Osteocyte (in vitro differentiated cells): ENCODE measurements around the gene ANKRD39. TPM values are rescaled to one million over a fixed set of nuclear protein-coding genes. Genes with fewer than 3 reads are reported as not detected.

Source experiments
- DNase-seq: peaks from one replicate; pipeline ENCODE4 v3.0.0; 2021; ENCODE audit warnings: mixed read lengths; ENCODE audit not compliant: unreplicated experiment; ENCODE audit errors: extremely low spot score
- H3K27ac Mint-ChIP-seq: one replicate; pipeline ENCODE4 v1.8.0; 2021; ENCODE audit warnings: mild to moderate bottlenecking, mixed read lengths; ENCODE audit not compliant: unreplicated experiment
- H3K27me3 Mint-ChIP-seq: one replicate; pipeline ENCODE4 v1.8.0; 2021; ENCODE audit warnings: mixed read lengths; ENCODE audit not compliant: unreplicated experiment
- H3K36me3 Mint-ChIP-seq: one replicate; pipeline ENCODE4 v1.8.0; 2021; ENCODE audit warnings: mixed read lengths; ENCODE audit not compliant: unreplicated experiment
- H3K4me1 Mint-ChIP-seq: one replicate; pipeline ENCODE4 v1.8.0; 2021; ENCODE audit warnings: mixed read lengths; ENCODE audit not compliant: unreplicated experiment
- H3K4me3 Mint-ChIP-seq: one replicate; pipeline ENCODE4 v1.8.0; 2021; ENCODE audit warnings: mild to moderate bottlenecking, moderate library complexity, mixed read lengths; ENCODE audit not compliant: unreplicated experiment
- H3K9me3 Mint-ChIP-seq: one replicate; pipeline ENCODE4 v1.8.0; 2021; ENCODE audit warnings: mixed read lengths; ENCODE audit not compliant: unreplicated experiment
- long read RNA-seq: library from polyadenylated mRNA; unstranded; transcript quantifications from one replicate; pipeline ENCODE4 v2.0.0, GENCODE V29; 2021
- total RNA-seq: library from RNA; stranded (reverse); gene quantifications from 2 replicates; pipeline ENCODE4 v1.2.1, GENCODE V29; 2021
- TF ChIP-seq, protein P1 (sequence below): fragments of 200-600 bp; sonication (generic); IDR thresholded peaks from 2 replicates; pipeline ENCODE4 v1.5.0; 2021; ENCODE audit warnings: antibody characterized with exemption, mild to moderate bottlenecking, moderate library complexity

Gene ANKRD39
- 10.5 and 12.4 TPM in 2 replicates for total RNA-seq
- long read RNA-seq, partial matches to known transcripts: 0 of 1 reads
- long read RNA-seq, other reads (novel, unspliced or antisense): 1 of 1 reads

DNA sequence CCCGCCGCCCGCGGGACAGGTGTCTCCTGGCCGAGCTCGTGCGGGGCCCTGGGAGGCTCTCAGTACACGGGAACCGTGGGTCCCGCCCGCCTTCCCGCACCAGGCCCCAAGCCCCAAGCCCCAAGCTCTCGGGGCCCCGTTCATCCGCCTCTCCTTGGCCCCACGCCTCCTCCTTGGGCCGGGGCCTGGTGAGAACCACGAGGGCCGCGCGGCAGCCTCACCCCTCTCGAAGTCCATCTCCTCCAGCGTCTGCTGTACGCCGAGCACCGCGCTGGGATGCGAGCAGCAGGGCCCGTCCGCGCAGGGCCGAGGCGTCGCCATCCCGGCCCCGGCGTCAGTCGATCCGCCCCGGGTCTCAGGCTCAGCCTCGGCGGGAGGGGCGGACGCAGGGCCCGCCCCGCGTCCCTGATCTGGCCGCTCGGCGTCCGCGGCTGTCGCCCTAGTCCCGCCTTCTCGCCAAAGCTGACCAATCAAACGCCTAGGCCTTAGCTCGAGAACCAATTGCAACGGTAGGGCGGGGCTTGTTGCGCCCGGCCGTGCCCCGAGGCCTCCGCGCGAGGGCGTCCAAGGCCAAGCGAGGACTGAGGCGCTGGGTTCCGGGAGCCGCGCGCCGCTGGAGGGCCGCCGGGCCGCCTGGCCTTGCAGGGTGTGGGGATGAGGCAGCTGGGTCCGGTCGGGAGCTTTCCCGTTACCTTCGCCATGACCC, at the start of gene ANKRD39:
TSS of gene ANKRD39 (minus strand) at position 350 of the 706 bp plus-strand sequence. CDS start at position 321, 29 bp downstream.
- TF ChIP-seq, protein P1, sequence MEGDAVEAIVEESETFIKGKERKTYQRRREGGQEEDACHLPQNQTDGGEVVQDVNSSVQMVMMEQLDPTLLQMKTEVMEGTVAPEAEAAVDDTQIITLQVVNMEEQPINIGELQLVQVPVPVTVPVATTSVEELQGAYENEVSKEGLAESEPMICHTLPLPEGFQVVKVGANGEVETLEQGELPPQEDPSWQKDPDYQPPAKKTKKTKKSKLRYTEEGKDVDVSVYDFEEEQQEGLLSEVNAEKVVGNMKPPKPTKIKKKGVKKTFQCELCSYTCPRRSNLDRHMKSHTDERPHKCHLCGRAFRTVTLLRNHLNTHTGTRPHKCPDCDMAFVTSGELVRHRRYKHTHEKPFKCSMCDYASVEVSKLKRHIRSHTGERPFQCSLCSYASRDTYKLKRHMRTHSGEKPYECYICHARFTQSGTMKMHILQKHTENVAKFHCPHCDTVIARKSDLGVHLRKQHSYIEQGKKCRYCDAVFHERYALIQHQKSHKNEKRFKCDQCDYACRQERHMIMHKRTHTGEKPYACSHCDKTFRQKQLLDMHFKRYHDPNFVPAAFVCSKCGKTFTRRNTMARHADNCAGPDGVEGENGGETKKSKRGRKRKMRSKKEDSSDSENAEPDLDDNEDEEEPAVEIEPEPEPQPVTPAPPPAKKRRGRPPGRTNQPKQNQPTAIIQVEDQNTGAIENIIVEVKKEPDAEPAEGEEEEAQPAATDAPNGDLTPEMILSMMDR: peak; percentile 82
- peak; percentile 100 for DNase-seq
- Mint-ChIP-seq H3K27ac (peak within 1 kb of the TSS; percentile 82), H3K27me3 (no peaks in the 10 kb centered on the region), H3K36me3 (peaks cover 8% of the 10 kb centered on the region), H3K9me3 (no peaks in the 10 kb centered on the region), H3K4me3 (peak within 1 kb of the TSS; percentile 83), H3K4me1 (peaks cover 35% of the 10 kb centered on the region)

- TF ChIP-seq, protein P1: no peak
- peaks cover 31% of the 10 kb centered on the region for H3K4me1 Mint-ChIP-seq
- H3K9me3 Mint-ChIP-seq: no peaks in the 10 kb centered on the region
- no peaks in the 10 kb centered on the region for H3K36me3 Mint-ChIP-seq
- peaks cover 7% of the 10 kb centered on the region for H3K27me3 Mint-ChIP-seq
- peak overlapping the region; percentile 60 for H3K4me3 Mint-ChIP-seq
- H3K27ac Mint-ChIP-seq: peak overlapping the region; percentile 86
- DNase-seq: no peak
Observed at GRCh38 chr2:96906729-96907114, 48.9 kb upstream of the ANKRD39 start.

DNA sequence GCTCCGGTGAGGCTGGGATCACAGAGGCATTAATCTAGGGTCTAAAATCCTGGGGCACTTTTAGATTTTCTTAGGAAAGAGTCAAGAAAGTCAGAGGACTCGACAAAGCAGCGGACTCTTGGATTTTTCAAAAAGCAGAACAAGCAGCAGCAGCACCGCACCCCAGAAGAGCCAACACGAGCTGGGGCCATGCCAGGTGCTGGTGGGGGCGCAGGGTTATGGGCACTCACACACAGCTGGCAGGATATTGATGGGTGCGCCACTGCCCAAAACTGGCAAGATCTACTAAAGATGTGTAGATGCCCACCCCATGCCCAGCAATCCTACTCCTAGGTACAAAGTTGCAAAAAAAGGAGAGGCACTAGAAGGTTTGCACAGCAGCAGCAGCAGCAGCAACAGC, 46.0 kb upstream of the ANKRD39 start:
- Mint-ChIP-seq H3K36me3 (no peaks in the 10 kb centered on the region), H3K27me3 (peaks cover 3% of the 10 kb centered on the region), H3K27ac (no peak overlapping the region), H3K4me3 (no peak overlapping the region), H3K4me1 (peaks cover 31% of the 10 kb centered on the region), H3K9me3 (no peaks in the 10 kb centered on the region)
- DNase-seq: no peak
- TF ChIP-seq, protein P1: no peak

DNA sequence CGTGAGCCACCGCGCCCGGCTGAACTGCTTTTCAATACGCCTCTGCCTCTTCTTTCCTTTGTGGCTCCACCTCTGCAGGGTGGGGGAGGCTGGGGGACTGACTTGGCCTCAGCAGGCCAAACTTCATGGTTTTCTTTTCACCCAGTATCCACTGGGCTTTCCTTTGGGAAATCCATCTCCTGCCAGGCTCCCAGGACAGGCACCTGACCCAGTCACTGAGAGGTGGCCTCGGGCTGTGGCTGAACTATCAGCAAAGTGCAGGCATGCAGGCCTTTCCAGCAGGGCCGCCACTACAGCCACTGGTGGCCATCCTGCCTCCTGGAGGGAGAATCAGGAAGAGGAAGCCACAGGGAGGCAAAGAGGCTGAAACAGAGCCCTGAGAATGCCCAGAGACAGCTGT, 45.5 kb upstream of the ANKRD39 start:
- no peaks in the 10 kb centered on the region for H3K36me3 Mint-ChIP-seq
- peaks cover 3% of the 10 kb centered on the region for H3K27me3 Mint-ChIP-seq
- peaks cover 30% of the 10 kb centered on the region for H3K4me1 Mint-ChIP-seq
- no peaks in the 10 kb centered on the region for H3K9me3 Mint-ChIP-seq
- H3K27ac Mint-ChIP-seq: no peak overlapping the region
- no peak overlapping the region for H3K4me3 Mint-ChIP-seq
- no peak for DNase-seq
- TF ChIP-seq, protein P1: no peak

DNA sequence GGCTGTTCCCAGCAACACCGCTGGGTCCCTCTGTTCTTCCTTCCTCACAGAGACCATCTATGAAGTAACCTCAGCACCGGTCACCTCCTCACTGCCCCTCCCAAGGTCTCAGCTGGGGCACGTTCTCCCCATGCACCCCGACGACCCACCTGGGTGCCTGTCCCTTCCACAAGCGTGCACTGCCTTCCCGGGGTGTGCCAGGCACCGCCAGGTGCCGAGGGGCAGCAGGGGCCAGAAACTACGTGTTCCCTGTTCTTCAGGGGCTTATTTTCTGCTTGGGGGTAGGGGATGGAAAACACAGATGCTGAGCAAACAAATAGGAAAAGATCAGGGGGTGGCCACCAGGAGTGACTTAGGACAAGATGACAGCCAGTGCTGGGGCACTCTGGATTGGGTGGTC, 42.4 kb upstream of the ANKRD39 start:
- H3K4me1 Mint-ChIP-seq: peaks cover 20% of the 10 kb centered on the region
- H3K27me3 Mint-ChIP-seq: peaks cover 10% of the 10 kb centered on the region
- H3K36me3 Mint-ChIP-seq: no peaks in the 10 kb centered on the region
- no peaks in the 10 kb centered on the region for H3K9me3 Mint-ChIP-seq
- DNase-seq: no peak
- TF ChIP-seq, protein P1: no peak
- H3K27ac Mint-ChIP-seq: no peak overlapping the region
- no peak overlapping the region for H3K4me3 Mint-ChIP-seq
